GM19099 (cell line): ENCODE measurements around the gene TNC.

Experiments used
- POLR2A ChIP-seq: IDR thresholded peaks from 3 replicates; pipeline ENCODE4 v1.6.1; 2011; ENCODE audit warnings: low read depth; ENCODE audit not compliant: insufficient read length; ENCODE audit errors: extremely low read depth

TNC gene

GRCh38 chr9:115090486-115090885, 27.5 kb downstream of the TNC start:
- TF ChIP-seq POLR2A = no peak

DNA sequence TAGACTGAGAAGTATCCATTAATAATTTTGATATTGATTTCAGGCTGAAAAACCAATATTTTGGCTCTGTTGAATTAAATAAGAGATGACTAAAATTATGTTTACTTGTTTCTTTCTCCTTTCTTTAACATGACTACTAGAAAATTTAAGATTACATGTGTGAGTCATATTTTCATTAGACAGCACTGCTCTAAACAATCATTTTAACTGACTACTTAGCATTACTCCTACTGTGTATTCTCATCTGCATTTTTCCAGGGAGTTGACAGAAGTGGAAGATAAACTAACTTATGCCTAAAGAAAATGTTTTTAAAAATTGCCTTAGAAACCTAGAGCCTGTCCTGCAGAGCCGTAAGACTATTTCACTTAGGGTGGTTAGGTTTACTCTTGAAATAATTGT, 29.1 kb downstream of the TNC start:
- TF ChIP-seq POLR2A = no peak

DNA sequence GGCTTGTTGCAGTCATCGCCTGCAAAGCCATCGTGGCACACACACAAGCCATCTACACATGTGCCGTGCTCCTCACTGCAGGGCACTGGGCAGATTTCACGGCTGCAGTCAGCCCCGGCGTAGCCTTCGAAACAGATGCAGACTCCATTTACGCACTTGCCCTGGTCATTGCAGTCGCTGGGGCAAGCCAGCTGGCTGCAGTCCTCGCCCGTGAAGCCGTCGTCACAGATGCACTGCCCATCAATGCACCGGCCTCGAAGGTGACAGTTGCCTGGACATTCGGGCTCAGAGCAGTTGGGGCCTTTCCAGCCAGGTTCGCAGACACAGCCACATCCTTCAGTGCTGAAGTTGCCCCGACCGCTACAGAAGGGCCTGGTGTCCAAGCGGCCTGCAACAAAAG, 31.1 kb downstream of the TNC start:
- no peak for TF ChIP-seq POLR2A

DNA sequence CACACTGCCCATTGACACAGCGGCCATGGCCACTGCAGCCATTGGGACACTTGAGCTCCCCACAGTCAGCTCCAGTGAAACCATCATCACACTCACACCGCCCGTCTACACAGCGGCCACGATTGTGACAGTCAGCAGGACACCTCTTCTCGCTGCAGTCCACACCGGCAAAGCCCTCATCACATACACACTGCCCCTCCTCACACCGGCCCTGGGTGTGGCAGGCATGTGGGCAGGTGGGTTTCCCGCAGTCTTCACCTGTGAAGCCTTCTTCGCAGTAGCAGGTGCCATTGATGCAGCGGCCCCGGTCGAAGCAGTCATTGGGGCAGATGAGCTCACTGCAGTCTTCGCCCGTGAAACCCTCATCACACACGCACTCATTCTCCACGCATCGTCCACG, 31.5 kb downstream of the TNC start:
- TF ChIP-seq POLR2A = no peak

GRCh38 chr9:115085773-115086377, 32.1 kb downstream of the TNC start:
- TF ChIP-seq POLR2A = no peak

DNA sequence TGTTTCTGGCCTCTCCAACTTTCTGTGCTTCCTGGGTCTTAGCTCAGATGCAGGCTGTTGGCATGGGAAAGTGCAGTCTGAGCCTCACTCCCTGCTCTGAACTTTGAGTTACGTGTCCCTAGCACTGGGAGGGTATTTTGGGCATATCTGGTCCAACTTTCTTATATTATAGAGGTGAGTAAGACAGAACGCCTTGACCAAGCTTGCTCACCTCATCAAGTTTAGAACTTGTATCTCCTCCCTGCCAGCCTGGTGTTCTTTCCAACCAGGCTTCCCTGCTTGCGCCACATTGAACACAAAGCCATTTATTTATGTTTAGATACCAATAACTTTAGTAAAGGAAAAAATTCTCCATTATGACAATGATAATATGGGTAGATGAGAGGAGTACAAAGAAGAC, 33.2 kb downstream of the TNC start:
- TF ChIP-seq POLR2A = no peak

DNA sequence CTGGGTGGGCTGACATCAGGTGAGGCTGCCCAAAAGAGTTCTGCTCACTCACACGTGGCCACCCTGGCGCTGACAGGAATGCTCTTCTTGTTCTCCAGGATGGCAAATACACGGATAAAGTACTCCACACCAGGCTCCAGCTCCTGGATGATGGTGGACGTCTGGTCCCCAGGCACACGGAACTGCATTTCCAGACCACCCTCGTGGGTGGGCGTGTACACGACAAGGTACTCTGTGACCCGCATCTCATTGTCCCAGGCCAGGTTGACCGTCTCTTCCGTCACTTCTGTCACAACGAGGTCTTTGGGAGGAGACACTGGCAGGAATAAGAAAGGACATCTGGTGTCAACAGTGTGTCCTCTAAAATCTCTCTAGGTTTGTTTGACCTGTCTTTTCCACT, 33.8 kb downstream of the TNC start:
- no peak for TF ChIP-seq POLR2A

DNA sequence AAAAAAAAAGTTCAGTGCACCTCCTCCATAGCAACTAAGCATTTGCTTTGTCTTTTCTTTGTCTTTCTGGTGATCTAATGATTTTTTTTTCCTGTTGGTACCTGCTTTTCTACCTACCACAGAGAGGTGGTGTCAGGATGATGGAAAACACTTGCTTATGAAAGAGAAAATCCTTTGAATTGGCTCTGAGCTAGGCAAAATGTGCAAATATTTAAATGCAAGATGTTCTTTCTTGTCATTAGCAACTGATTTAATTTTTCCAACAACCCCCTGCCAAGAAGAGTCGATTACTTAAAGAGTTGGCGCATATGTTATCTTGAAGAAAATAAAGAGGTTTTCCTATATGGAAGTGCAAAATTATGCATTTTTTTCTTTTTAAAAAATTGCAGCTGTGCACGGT, 37.7 kb downstream of the TNC start:
- no peak for TF ChIP-seq POLR2A

DNA sequence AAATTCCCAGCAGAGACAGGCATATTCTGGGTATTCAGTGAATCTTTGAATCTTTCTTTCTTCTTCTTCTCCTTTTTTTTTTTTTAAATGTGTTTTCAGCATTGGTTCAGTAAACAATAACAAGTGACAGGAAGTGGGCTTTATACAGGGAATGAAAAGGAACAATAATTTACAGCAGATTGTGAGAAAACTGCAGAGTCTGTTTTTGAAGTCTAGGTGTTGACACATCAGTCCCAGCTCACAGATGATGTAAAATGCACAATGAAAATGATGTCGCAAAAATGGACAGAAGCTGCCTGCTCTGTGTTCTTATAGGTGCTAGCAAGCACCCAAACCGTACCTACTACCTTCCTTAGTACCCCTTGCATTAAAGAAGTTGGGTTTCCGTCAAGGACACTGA, 38.8 kb downstream of the TNC start:
- TF ChIP-seq POLR2A = no peak

- TF ChIP-seq POLR2A = no peak
Measured at GRCh38 chr9:115073456-115073855, 44.5 kb downstream of the TNC start.

- no peak for TF ChIP-seq POLR2A
Measured at GRCh38 chr9:115071176-115071575, 46.8 kb downstream of the TNC start.

DNA sequence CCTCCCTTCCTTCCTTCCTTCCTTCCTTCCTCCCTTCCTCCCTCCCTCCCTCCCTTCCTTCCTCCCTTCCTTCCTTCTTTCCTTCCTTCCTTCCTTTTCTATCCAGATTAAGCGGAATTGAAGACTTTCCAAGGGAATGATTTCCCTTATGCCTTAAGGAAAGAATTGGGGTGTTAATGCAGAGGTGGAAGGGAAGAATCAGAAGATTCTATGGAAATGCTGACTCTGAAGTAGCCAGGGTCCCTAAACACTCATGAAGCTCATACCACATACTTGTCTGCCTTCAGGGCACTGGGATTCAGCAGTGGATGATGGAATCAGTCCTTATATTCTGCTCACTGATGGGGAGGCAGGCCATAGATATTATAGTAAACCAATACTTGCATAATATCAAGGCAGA, 48.2 kb downstream of the TNC start:
- no peak for TF ChIP-seq POLR2A

DNA sequence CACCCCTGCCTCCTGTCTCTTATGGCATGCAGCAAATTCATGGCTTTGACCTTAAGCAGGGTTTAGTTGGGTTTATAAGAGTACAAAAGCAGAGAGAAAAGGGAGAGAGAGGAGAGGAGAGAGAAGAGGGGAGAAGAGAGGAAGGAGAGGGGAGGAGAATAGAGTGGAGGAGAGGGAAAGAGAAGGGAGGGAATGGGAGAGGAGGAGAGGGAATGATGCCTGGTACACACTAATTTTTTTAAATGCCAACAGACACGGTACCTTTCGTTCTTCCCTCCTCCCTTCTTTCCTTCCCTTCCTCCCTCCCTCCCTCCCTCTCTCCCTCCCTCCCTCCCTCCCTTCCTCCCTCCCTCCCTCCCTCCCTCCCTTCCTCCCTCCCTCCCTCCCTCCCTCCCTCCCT, 48.7 kb downstream of the TNC start:
- no peak for TF ChIP-seq POLR2A

GRCh38 chr9:115068031-115068430, 49.9 kb downstream of the TNC start:
- TF ChIP-seq POLR2A = no peak

DNA sequence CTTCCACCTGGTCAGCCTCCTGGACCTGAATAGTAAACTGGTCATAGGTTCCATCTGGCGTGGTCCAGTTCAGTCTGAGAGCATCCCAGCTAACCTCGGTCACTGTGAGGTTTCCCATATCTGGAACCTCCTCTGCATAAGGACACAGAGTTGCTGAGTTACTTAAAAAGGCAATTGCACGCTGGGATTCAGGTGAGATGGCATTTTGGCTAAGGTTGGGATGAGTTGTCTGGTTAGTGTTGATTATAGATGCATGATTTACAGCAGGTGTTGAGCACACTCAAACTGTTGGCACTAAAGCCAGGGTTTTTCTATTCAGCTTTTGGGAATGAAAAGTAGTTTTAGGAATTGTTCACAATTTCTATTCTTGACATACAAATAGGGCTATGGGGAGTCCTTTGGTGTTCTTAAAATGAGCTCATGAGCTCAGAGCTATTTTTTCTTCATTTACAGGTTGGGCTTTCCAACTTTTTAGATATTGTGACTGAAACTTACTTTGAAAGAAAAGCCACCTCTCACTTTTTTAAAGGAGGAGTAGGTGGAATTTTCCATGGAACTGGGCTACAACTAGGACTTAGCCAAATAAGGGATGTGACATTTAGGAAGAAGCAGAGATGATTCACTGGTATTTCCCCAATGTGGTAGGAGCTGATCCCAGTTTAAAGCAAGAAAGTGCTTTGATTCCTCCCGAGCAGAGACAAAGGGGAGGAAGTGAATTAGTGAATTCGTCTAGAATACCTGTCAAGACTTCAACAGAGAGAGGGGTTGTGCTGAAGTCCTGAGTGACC, 54.7 kb downstream of the TNC start:
- no peak for TF ChIP-seq POLR2A

DNA sequence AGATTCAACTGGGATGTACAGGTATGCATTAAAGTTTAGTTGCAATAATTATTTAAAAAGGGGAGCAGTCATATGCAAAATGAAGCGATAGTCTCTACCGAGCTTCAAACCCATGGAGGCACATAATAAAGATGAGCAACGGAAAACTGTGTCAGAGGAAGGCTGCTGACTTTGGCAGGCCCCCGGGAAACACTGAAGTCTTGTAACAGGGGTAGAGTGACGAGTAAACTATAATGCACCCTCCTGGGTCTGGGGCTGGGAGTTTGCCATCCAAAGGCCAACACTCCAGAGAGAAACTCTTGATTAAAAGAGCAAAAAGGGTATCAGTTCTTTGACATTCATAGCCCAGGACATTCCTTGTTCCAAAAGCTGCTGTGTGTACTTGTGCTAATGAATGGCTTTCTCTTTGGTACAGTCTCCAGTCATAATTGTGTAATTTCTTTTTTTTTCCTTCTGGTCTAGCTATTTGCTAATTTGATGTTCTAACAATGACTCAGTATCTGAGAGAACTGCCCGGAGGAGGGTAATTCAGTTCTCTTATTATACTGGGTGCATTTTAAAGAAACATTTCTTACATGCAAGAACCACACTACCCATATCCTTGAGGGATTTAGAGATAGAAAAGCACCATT, 59.2 kb downstream of the TNC start:
- no peak for TF ChIP-seq POLR2A
